ENCODE measurements around the gene IL1RL2. TPM values are rescaled to one million over a fixed set of nuclear protein-coding genes. Genes with fewer than 3 reads are reported as not detected.

IL1RL2 gene
- total and polyA plus RNA-seq, 2 of the 4 experiments (the other 2 are of a cell fraction), result 0.09 to 0.36 TPM

- Histone ChIP-seq H3K9ac (ENCODE audit: low read depth, low read length) (no peak overlapping the region), H3K27me3 (ENCODE audit: control insufficient read depth, insufficient read depth, low read length) (no peaks in the 10 kb centered on the region), H3K4me2 (ENCODE audit: low read depth, low read length) (peak overlapping the region; percentile 66), H3K4ac (ENCODE audit: low read depth, low read length) (peak overlapping the region; percentile 51; the same call in 1 of the 2 replicates), H3K9me3 (ENCODE audit: control insufficient read depth, insufficient read depth, low read length) (no peaks in the 10 kb centered on the region), H3K18ac (ENCODE audit: low read depth, low read length) (peak overlapping the region; percentile 43), H2AK9ac (replicated peaks; ENCODE audit: low read depth, low read length, poor library complexity) (no peak overlapping the region), H3K14ac (replicated peaks; ENCODE audit: low read depth, low read length) (no peak overlapping the region; the same call in 1 of the 2 replicates), H4K20me1 (ENCODE audit: insufficient read depth, low read length) (no peaks in the 10 kb centered on the region), H2AFZ (replicated peaks; ENCODE audit: low read length, poor library complexity) (no peak overlapping the region), H3K56ac (ENCODE audit: extremely low read depth, insufficient read depth, low read length) (no peak overlapping the region), H4K8ac (ENCODE audit: low read depth in 2 of 2, low read length in 2 of 2) (no peak overlapping the region), H3K27ac (ENCODE audit: insufficient read depth, low read length) (no peak overlapping the region), H4K5ac (ENCODE audit: low read depth, low read length) (no peak overlapping the region; the same call in 1 of the 2 replicates), H4K91ac (ENCODE audit: insufficient read depth, low read depth, low read length) (peak overlapping the region; percentile 23; the same call in 1 of the 2 replicates), H3K9me1 (ENCODE audit: insufficient read depth, low read length) (peaks cover 3% of the 10 kb centered on the region), H3K4me3 (ENCODE audit: insufficient read depth, low read depth, low read length) (no peak overlapping the region), H3K23ac (ENCODE audit: low read depth, low read length) (no peak overlapping the region), H3K4me1 (ENCODE audit: control insufficient read depth, insufficient read depth, low read length) (peaks cover 4% of the 10 kb centered on the region; the same call in 1 of the 2 replicates), H2BK5ac (ENCODE audit: low read depth, low read length, poor library complexity, severe bottlenecking) (peak overlapping the region; percentile 45), H3K36me3 (ENCODE audit: control insufficient read depth, insufficient read depth, low read length) (peaks cover 30% of the 10 kb centered on the region), H2BK15ac (ENCODE audit: low read depth, low read length) (0 out of 3 replicates have a peak overlapping the region, but pooled peaks have one; percentile 5), H2BK120ac (ENCODE audit: low read depth, low read length) (peak overlapping the region; percentile 65; the same call in 1 of the 2 replicates), H3K79me1 (ENCODE audit: low read depth in 1 of 2, low read length in 2 of 2) (peaks cover 0 to 6% of the 10 kb centered on the region in 2 experiments; a peak in 3 of 4 replicates), H2BK20ac (ENCODE audit: low read depth, low read length) (no peak overlapping the region; the same call in 1 of the 2 replicates), H2AK5ac (ENCODE audit: low read depth, low read length) (no peak overlapping the region)
- no TSS peak for BruUV-seq (replicated peaks)
- no peak for TF ChIP-seq RFX5 (IDR thresholded peaks at IDR 0.05; ENCODE audit: low read depth, low read length)
- peak; percentile 75 for TF ChIP-seq RAD21 (IDR thresholded peaks at IDR 0.05; ENCODE audit: low read length)
- 0 out of 2 replicates have a peak, but pooled peaks have one; percentile 24 for TF ChIP-seq POLR2A (IDR thresholded peaks at IDR 0.05; ENCODE audit: low read depth, low read length)
- no peak for TF ChIP-seq MAFK (IDR thresholded peaks at IDR 0.05; ENCODE audit: low read depth, low read length)
- no peak for TF ChIP-seq NFE2L2 (IDR thresholded peaks at IDR 0.05; ENCODE audit: low read depth, low read length)
- 0 out of 2 replicates have a peak, but pooled peaks have one; percentile 20 for TF ChIP-seq USF2 (IDR thresholded peaks at IDR 0.05; ENCODE audit: low read depth, low read length)
- TF ChIP-seq FOS (IDR thresholded peaks at IDR 0.05; ENCODE audit: low read depth, low read length), result peak; percentile 37; the same call in 1 of the 2 replicates
- TF ChIP-seq MAZ (IDR thresholded peaks at IDR 0.05; ENCODE audit: borderline replicate concordance, low read depth, low read length), result no peak
- peak; percentile 59 for TF ChIP-seq CTCF (conservative IDR thresholded peaks at IDR 0.05; ENCODE audit: low read depth, low read length)
- peak; percentile 79 for TF ChIP-seq CEBPB (IDR thresholded peaks at IDR 0.05; ENCODE audit: low read depth, low read length)
- TF ChIP-seq SMC3 (IDR thresholded peaks at IDR 0.05; ENCODE audit: low read depth, low read length), result peak; percentile 73
- no peak for TF ChIP-seq BHLHE40 (IDR thresholded peaks at IDR 0.05; ENCODE audit: low read depth, low read length)
- intact Hi-C loops (cut with micrococcal nuclease) (loop anchor here (1.0 to 10.0 kb wide), 3 partner anchors 71 to 188 kb away; partner anchors contain the start of gene IL18R1), in situ Hi-C loops (cut with MboI; ENCODE audit: low sequenced_read_pairs) (no loop called here), dilution Hi-C loops (cut with HindIII; ENCODE audit: low sequenced_read_pairs, unreplicated experiment) (loop anchor here (25.0 kb wide), 1 partner anchor 154 kb away; no protein-coding TSS in a partner anchor)
- ATAC-seq (ENCODE audit: low read depth), result peak; percentile 85
- WGBS, 2 experiments (ENCODE audit: extremely low coverage in 2 of 2, insufficient read length in 1 of 2), result no CpG with 5 or more reads among the region's 4 CpGs
- ChIA-PET CTCF (interaction anchor here (0.6 to 2.3 kb wide), 11 partner anchors 10 to 162 kb away, joined by 3 to 22 read pairs (median 4); partner anchors contain the start of gene IL1R1), POLR2A (ENCODE audit: unreplicated experiment) (no interaction called here)
- peak; percentile 69 for DNase-seq
These were observed 20.5 kb upstream of the IL1RL2 start for GRCh38 chr2:102166189-102166845.

Measured in IMR-90 (cell line).